ENCODE data around the gene ALOX5.

The ALOX5 gene

DNA sequence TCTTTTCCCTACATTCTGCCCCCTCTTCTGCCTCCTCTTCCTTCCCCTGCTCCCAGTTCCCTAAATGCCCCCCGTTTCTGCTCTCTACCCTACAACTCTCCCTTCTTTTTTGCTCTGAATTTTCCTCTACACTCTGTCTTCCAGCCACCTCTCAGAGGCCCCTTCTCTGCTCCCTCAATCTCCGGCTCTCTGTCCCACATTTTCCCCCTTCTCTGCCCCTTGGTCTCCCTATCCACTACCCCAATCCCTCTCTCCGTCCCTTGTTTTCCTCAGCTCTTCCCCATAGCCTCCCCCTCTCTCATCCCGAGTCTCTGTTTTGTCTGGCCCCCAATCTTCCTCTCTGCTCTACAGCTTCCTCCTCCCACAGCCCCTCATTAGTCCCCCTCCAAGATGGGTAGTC is 3.3 kb downstream of the ALOX5 start:
- H3K9me2 ChIP-seq (replicated peaks; ENCODE audit: low read depth, low read length): no peaks in the 10 kb centered on the region
- H4K20me1 ChIP-seq (ENCODE audit: insufficient read depth, low read length, poor library complexity, severe bottlenecking): no peaks in the 10 kb centered on the region
- H3F3A ChIP-seq (ENCODE audit: low read depth): no peaks in the 10 kb centered on the region
- no peaks in the 10 kb centered on the region for H3K36me3 ChIP-seq (ENCODE audit: insufficient read depth, low read length)
- no peak overlapping the region for H3K4me2 ChIP-seq (ENCODE audit: low read depth, low read length, poor library complexity, severe bottlenecking)
- H3K9ac ChIP-seq (ENCODE audit: low read depth, low read length, poor library complexity, severe bottlenecking): no peak overlapping the region
- H2AFZ ChIP-seq (ENCODE audit: low read length): no peak overlapping the region
- no peak for TF ChIP-seq EZH2phosphoT487 (IDR thresholded peaks at IDR 0.05; ENCODE audit: borderline replicate concordance)
- TF ChIP-seq, protein P1, sequence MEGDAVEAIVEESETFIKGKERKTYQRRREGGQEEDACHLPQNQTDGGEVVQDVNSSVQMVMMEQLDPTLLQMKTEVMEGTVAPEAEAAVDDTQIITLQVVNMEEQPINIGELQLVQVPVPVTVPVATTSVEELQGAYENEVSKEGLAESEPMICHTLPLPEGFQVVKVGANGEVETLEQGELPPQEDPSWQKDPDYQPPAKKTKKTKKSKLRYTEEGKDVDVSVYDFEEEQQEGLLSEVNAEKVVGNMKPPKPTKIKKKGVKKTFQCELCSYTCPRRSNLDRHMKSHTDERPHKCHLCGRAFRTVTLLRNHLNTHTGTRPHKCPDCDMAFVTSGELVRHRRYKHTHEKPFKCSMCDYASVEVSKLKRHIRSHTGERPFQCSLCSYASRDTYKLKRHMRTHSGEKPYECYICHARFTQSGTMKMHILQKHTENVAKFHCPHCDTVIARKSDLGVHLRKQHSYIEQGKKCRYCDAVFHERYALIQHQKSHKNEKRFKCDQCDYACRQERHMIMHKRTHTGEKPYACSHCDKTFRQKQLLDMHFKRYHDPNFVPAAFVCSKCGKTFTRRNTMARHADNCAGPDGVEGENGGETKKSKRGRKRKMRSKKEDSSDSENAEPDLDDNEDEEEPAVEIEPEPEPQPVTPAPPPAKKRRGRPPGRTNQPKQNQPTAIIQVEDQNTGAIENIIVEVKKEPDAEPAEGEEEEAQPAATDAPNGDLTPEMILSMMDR (conservative IDR thresholded peaks at IDR 0.05; ENCODE audit: low read length): no peak
- no peaks in the 10 kb centered on the region for H3K4me1 ChIP-seq (ENCODE audit: insufficient read depth, low read length, poor library complexity, severe bottlenecking)
- no peak overlapping the region for H3K4me3 ChIP-seq (ENCODE audit: low read length, poor library complexity, severe bottlenecking)
- H3K27me3 ChIP-seq (ENCODE audit: insufficient read depth, low read length, poor library complexity, severe bottlenecking): peaks cover 14% of the 10 kb centered on the region
- H3K9me3 ChIP-seq (ENCODE audit: insufficient read depth, low read depth, low read length): no peaks in the 10 kb centered on the region
- H3K79me2 ChIP-seq (ENCODE audit: insufficient read depth, low read length): no peaks in the 10 kb centered on the region

DNA sequence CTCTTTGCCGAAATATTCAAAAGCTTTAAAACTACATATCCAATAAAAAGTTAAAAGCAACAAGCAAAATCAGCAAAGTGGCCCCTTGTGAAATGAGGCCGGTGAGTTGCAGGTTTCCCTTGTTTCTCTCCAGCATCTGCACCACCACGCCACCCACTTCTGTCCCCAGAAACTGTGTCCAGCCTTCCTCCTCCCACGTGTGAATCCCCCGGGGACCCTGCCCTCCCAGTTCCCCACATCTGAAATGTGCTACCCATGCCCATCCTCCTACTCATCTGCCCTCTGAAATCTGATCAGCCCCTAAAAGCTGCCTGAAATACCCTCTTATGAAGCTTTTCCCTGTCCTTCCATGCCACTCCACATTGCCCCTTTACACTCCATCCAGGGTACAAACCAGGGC is 3.8 kb downstream of the ALOX5 start:
- Histone ChIP-seq H3K4me1 (ENCODE audit: insufficient read depth, low read length, poor library complexity, severe bottlenecking) (no peaks in the 10 kb centered on the region), H4K20me1 (ENCODE audit: insufficient read depth, low read length, poor library complexity, severe bottlenecking) (no peaks in the 10 kb centered on the region), H3K36me3 (ENCODE audit: insufficient read depth, low read length) (no peaks in the 10 kb centered on the region), H3K9ac (ENCODE audit: low read depth, low read length, poor library complexity, severe bottlenecking) (no peak overlapping the region), H3K4me2 (ENCODE audit: low read depth, low read length, poor library complexity, severe bottlenecking) (no peak overlapping the region), H2AFZ (ENCODE audit: low read length) (no peak overlapping the region), H3K9me2 (replicated peaks; ENCODE audit: low read depth, low read length) (no peaks in the 10 kb centered on the region), H3K27me3 (ENCODE audit: insufficient read depth, low read length, poor library complexity, severe bottlenecking) (peaks cover 8% of the 10 kb centered on the region), H3K4me3 (ENCODE audit: low read length, poor library complexity, severe bottlenecking) (no peak overlapping the region), H3K79me2 (ENCODE audit: insufficient read depth, low read length) (no peaks in the 10 kb centered on the region), H3F3A (ENCODE audit: low read depth) (no peaks in the 10 kb centered on the region), H3K9me3 (ENCODE audit: insufficient read depth, low read depth, low read length) (no peaks in the 10 kb centered on the region)
- no peak for TF ChIP-seq EZH2phosphoT487 (IDR thresholded peaks at IDR 0.05; ENCODE audit: borderline replicate concordance)
- TF ChIP-seq, protein P1 (conservative IDR thresholded peaks at IDR 0.05; ENCODE audit: low read length): no peak

DNA sequence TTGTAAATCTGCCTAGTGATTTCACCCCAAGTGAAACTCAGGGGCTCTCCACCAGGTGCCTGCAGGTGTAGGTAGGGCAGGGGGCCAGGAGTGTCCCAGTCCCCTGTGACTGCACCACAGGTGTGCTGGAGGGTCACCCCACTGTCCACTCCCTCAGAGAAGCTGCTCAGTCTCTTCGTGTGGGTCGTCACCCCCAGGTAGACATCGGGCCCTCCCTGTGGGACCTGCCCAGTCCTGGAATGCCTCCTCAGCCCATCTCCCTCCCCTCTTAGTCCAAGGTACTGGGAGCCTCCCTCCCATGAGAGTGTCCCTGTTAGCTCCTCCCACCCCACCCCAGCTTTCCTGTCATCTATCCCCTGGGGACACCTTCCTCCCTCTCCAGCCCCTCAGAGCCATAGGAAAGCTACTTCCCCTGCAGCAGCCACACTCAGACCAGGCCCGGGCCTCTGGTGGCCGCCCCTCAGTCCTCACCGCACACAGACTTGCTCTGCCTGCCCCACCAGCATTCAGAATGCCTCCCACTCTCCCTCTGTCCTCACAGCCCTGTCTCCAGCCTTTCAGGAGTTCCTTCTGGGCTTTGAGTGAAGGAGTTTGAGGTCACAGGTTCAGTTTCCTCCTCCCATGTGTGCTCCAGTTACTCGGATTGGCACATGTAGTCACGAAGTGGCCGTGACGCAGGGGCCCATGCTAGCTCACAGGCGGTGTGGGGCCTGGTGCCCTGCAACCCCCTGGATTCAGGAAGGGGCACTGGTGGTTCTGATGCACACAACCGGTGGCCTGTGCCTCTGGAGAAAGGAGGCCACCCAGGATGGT is 5.1 kb downstream of the ALOX5 start:
- Histone ChIP-seq H2AFZ (ENCODE audit: low read length) (no peak overlapping the region), H3K4me1 (ENCODE audit: insufficient read depth, low read length, poor library complexity, severe bottlenecking) (no peaks in the 10 kb centered on the region), H3K27me3 (ENCODE audit: insufficient read depth, low read length, poor library complexity, severe bottlenecking) (no peaks in the 10 kb centered on the region), H3K9me2 (replicated peaks; ENCODE audit: low read depth, low read length) (no peaks in the 10 kb centered on the region), H3K36me3 (ENCODE audit: insufficient read depth, low read length) (no peaks in the 10 kb centered on the region), H3K9ac (ENCODE audit: low read depth, low read length, poor library complexity, severe bottlenecking) (no peak overlapping the region), H3F3A (ENCODE audit: low read depth) (no peaks in the 10 kb centered on the region), H3K79me2 (ENCODE audit: insufficient read depth, low read length) (no peaks in the 10 kb centered on the region), H3K9me3 (ENCODE audit: insufficient read depth, low read depth, low read length) (no peaks in the 10 kb centered on the region), H3K4me2 (ENCODE audit: low read depth, low read length, poor library complexity, severe bottlenecking) (no peak overlapping the region), H3K4me3 (ENCODE audit: low read length, poor library complexity, severe bottlenecking) (no peak overlapping the region), H4K20me1 (ENCODE audit: insufficient read depth, low read length, poor library complexity, severe bottlenecking) (no peaks in the 10 kb centered on the region)
- TF ChIP-seq, protein P1 (conservative IDR thresholded peaks at IDR 0.05; ENCODE audit: low read length): no peak
- TF ChIP-seq EZH2phosphoT487 (IDR thresholded peaks at IDR 0.05; ENCODE audit: borderline replicate concordance): no peak
